Effector memory CD8-positive, alpha-beta T cell (primary cell): Measurements from ENCODE around the gene IFIT2.
A peak's percentile ranks its signal among the peaks of the same experiment; 100 is the strongest.
"Not testable (repeated sequence)": the region's sequence is repeated elsewhere in the genome, so short reads cannot be mapped to it uniquely, and the experiment has no call there.

Source experiments
- ATAC-seq: fragments of 150-1000 bp; cut with Tn5 transposase; replicated peaks from 2 replicates; pipeline ENCODE4 v1.10.0; 2021; ENCODE audit warnings: mild to moderate bottlenecking, moderate library complexity
- DNase-seq, 3 experiments: peaks; one replicate each; pipeline ENCODE4 v3.0.0; 2021
- H3K27ac Mint-ChIP-seq, 2 donors: one replicate each; pipeline ENCODE4 v1.8.0; 2022; ENCODE audit warnings: mild to moderate bottlenecking in 2 of 2, mixed read lengths in 2 of 2, moderate library complexity in 2 of 2
- H3K27me3 Mint-ChIP-seq, 2 donors: one replicate each; pipeline ENCODE4 v1.8.0; 2022; ENCODE audit warnings: mixed read lengths in 2 of 2
- H3K36me3 Mint-ChIP-seq: one replicate; pipeline ENCODE4 v1.8.0; 2022; ENCODE audit warnings: mild to moderate bottlenecking, moderate library complexity, mixed read lengths; ENCODE audit not compliant: insufficient read depth
- H3K4me1 Mint-ChIP-seq, 2 donors: one replicate each; pipeline ENCODE4 v1.8.0; 2022; ENCODE audit warnings: low read depth in 2 of 2, mixed read lengths in 2 of 2
- H3K4me3 Mint-ChIP-seq, 2 donors: one replicate each; pipeline ENCODE4 v1.8.0; 2022; ENCODE audit warnings: mild to moderate bottlenecking in 2 of 2, mixed read lengths in 2 of 2, moderate library complexity in 2 of 2
- H3K9me3 Mint-ChIP-seq, 2 donors: one replicate each; pipeline ENCODE4 v1.8.0; 2022; ENCODE audit warnings: mixed read lengths in 2 of 2
- total RNA-seq, 9 experiments: gene quantifications; one replicate each; lab custom pipeline; 2026; lab: John Stamatoyannopoulos, UW

IFIT2 gene
- 6.2 to 687 (median 36.4) reads per million in 9 experiments for total RNA-seq

- H3K4me1 Mint-ChIP-seq: peaks cover 29 to 44% of the 10 kb centered on the region in 2 donors
- no peaks in the 10 kb centered on the region for H3K9me3 Mint-ChIP-seq
- peak within 1 kb of the TSS; percentile 96 to 100 for H3K27ac Mint-ChIP-seq
- peaks cover 32% of the 10 kb centered on the region for H3K36me3 Mint-ChIP-seq
- DNase-seq (peak; percentile 5 to 53 (median 19)), ATAC-seq (peak; percentile 81)
- H3K27me3 Mint-ChIP-seq: no peaks in the 10 kb centered on the region
- peak within 1 kb of the TSS; percentile 87 to 96 for H3K4me3 Mint-ChIP-seq
These were observed at the start of gene IFIT2 for GRCh38 chr10:89301721-89302445. IFIT2 (plus strand) TSS chr10:89302046; CDS start chr10:89302124, 78 bp downstream.

- H3K36me3 Mint-ChIP-seq: peaks cover 11% of the 10 kb centered on the region
- peaks cover 14 to 23% of the 10 kb centered on the region in 2 donors for H3K4me1 Mint-ChIP-seq
- no peak for ATAC-seq
- H3K27me3 Mint-ChIP-seq: peaks cover 19 to 20% of the 10 kb centered on the region in 2 donors
- H3K4me3 Mint-ChIP-seq: peak overlapping the region; percentile 86 to 89
- no peak for DNase-seq
- H3K27ac Mint-ChIP-seq: peak overlapping the region; percentile 88 to 93
- no peaks in the 10 kb centered on the region for H3K9me3 Mint-ChIP-seq
These were observed 49.6 kb upstream of the IFIT2 start for GRCh38 chr10:89252225-89252585.

GRCh38 chr10:89255091-89255579, 46.7 kb upstream of the IFIT2 start:
- Mint-ChIP-seq H3K4me1 (peaks cover 10 to 11% of the 10 kb centered on the region in 2 donors), H3K27me3 (peaks cover 23 to 25% of the 10 kb centered on the region in 2 donors)
- H3K36me3 Mint-ChIP-seq, H3K4me3 Mint-ChIP-seq, DNase-seq, H3K9me3 Mint-ChIP-seq, ATAC-seq, H3K27ac Mint-ChIP-seq: not testable (repeated sequence)

GRCh38 chr10:89255793-89256192, 46.1 kb upstream of the IFIT2 start:
- Mint-ChIP-seq H3K27me3 (peaks cover 23 to 25% of the 10 kb centered on the region in 2 donors), H3K27ac (no peak overlapping the region), H3K4me3 (no peak overlapping the region), H3K36me3 (no peaks in the 10 kb centered on the region), H3K4me1 (peaks cover 5 to 12% of the 10 kb centered on the region in 2 donors), H3K9me3 (no peaks in the 10 kb centered on the region)
- DNase-seq: no peak
- ATAC-seq: no peak

- no peaks in the 10 kb centered on the region for H3K36me3 Mint-ChIP-seq
- peaks cover 23 to 25% of the 10 kb centered on the region in 2 donors for H3K27me3 Mint-ChIP-seq
- no peak for DNase-seq
- no peak overlapping the region for H3K27ac Mint-ChIP-seq
- H3K4me1 Mint-ChIP-seq: peaks cover 0 to 6% of the 10 kb centered on the region in 2 donors
- no peak for ATAC-seq
- no peaks in the 10 kb centered on the region for H3K9me3 Mint-ChIP-seq
- H3K4me3 Mint-ChIP-seq: no peak overlapping the region
These were observed 45.5 kb upstream of the IFIT2 start for GRCh38 chr10:89256340-89256739.

GRCh38 chr10:89256962-89257361, 44.9 kb upstream of the IFIT2 start:
- no peaks in the 10 kb centered on the region for H3K9me3 Mint-ChIP-seq
- H3K27me3 Mint-ChIP-seq: peaks cover 23 to 25% of the 10 kb centered on the region in 2 donors
- ATAC-seq: no peak
- no peaks in the 10 kb centered on the region for H3K36me3 Mint-ChIP-seq
- no peak overlapping the region for H3K4me3 Mint-ChIP-seq
- peaks cover 0 to 2% of the 10 kb centered on the region in 2 donors for H3K4me1 Mint-ChIP-seq
- H3K27ac Mint-ChIP-seq: no peak overlapping the region
- DNase-seq: no peak

GRCh38 chr10:89257581-89257980, 44.3 kb upstream of the IFIT2 start:
- H3K36me3 Mint-ChIP-seq: no peaks in the 10 kb centered on the region
- no peak overlapping the region for H3K27ac Mint-ChIP-seq
- no peak for DNase-seq
- H3K9me3 Mint-ChIP-seq: no peaks in the 10 kb centered on the region
- ATAC-seq: no peak
- no peak overlapping the region for H3K4me3 Mint-ChIP-seq
- peaks cover 23 to 25% of the 10 kb centered on the region in 2 donors for H3K27me3 Mint-ChIP-seq
- peaks cover 0 to 2% of the 10 kb centered on the region in 2 donors for H3K4me1 Mint-ChIP-seq

- DNase-seq: no peak
- Mint-ChIP-seq H3K4me3 (no peak overlapping the region), H3K4me1 (peaks cover 0 to 2% of the 10 kb centered on the region in 2 donors)
These were observed 43.0 kb upstream of the IFIT2 start for GRCh38 chr10:89258881-89259280.

GRCh38 chr10:89262086-89263051, 39.5 kb upstream of the IFIT2 start:
- Mint-ChIP-seq H3K4me1 (peaks cover 0 to 2% of the 10 kb centered on the region in 2 donors), H3K27ac (no peak overlapping the region), H3K4me3 (no peak overlapping the region), H3K27me3 (peaks cover 2 to 4% of the 10 kb centered on the region in 2 donors), H3K36me3 (no peaks in the 10 kb centered on the region), H3K9me3 (no peaks in the 10 kb centered on the region)
- DNase-seq (no peak), ATAC-seq (no peak)

More at GRCh38 chr10:89258881-89259280, 43.0 kb upstream of the IFIT2 start:
- H3K27me3 Mint-ChIP-seq: peaks cover 23 to 25% of the 10 kb centered on the region in 2 donors
- no peak for ATAC-seq
- no peaks in the 10 kb centered on the region for H3K9me3 Mint-ChIP-seq
- no peak overlapping the region for H3K27ac Mint-ChIP-seq
- H3K36me3 Mint-ChIP-seq: no peaks in the 10 kb centered on the region

GRCh38 chr10:89263091-89263490, 38.8 kb upstream of the IFIT2 start:
- H3K4me3 Mint-ChIP-seq: no peak overlapping the region
- H3K27me3 Mint-ChIP-seq: no peaks in the 10 kb centered on the region
- no peak for DNase-seq
- H3K4me1 Mint-ChIP-seq: peaks cover 0 to 2% of the 10 kb centered on the region in 2 donors
- no peaks in the 10 kb centered on the region for H3K36me3 Mint-ChIP-seq
- ATAC-seq: no peak
- H3K9me3 Mint-ChIP-seq: no peaks in the 10 kb centered on the region
- H3K27ac Mint-ChIP-seq: no peak overlapping the region

GRCh38 chr10:89263531-89263930, 38.3 kb upstream of the IFIT2 start:
- Mint-ChIP-seq H3K36me3 (no peaks in the 10 kb centered on the region), H3K27ac (no peak overlapping the region), H3K9me3 (no peaks in the 10 kb centered on the region), H3K4me1 (peaks cover 0 to 2% of the 10 kb centered on the region in 2 donors), H3K27me3 (no peaks in the 10 kb centered on the region), H3K4me3 (no peak overlapping the region)
- no peak for DNase-seq
- no peak for ATAC-seq

- Mint-ChIP-seq H3K36me3 (no peaks in the 10 kb centered on the region), H3K9me3 (no peaks in the 10 kb centered on the region), H3K27me3 (peaks cover 0 to under 1% of the 10 kb centered on the region in 2 donors), H3K4me3 (no peak overlapping the region), H3K4me1 (no peaks in the 10 kb centered on the region), H3K27ac (no peak overlapping the region)
- DNase-seq: no peak
- ATAC-seq: no peak
These were observed 35.0 kb upstream of the IFIT2 start for GRCh38 chr10:89266721-89267453.
